GM12878 (cell line): ENCODE results near the gene PTPRN2. TPM values are rescaled to one million over a fixed set of nuclear protein-coding genes. Genes with fewer than 3 reads are reported as not detected.

Experiments used
- ATAC-seq: fragments of 200-7000 bp; cut with Tn5 transposase; 3 replicates; pipeline ENCODE4 v1.9.1; 2020; ENCODE audit warnings: mild to moderate bottlenecking, moderate library complexity
- BruUV-seq: library from RNA; stranded (reverse); fragments of 400-500 nt; replicated peaks from 2 replicates; lab custom pipeline; 2021; lab: Mats Ljungman, UMichigan
- CTCF ChIA-PET: fragments of 300-600 bp; sonication (Branson Sonifier 250); formaldehyde crosslinking; extraction: SDS; loops from one replicate; lab custom pipeline; 2021; ENCODE audit warnings: inconsistent platforms; lab: Yijun Ruan, JAX
- POLR2A ChIA-PET: fragments of 350-600 bp; formaldehyde crosslinking; extraction: SDS; loops from one replicate; lab custom pipeline; 2021; ENCODE audit warnings: inconsistent platforms; lab: Charles Lee
- RAD21 ChIA-PET: fragments of 300-600 bp; sonication (Branson Sonifier 250); formaldehyde crosslinking; loops from one replicate; lab custom pipeline; 2023; ENCODE audit warnings: antibody characterized with exemption; ENCODE audit not compliant: unreplicated experiment; lab: Charles Lee
- SMC1A ChIA-PET: fragments of 300-600 bp; sonication (Branson Sonifier 250); formaldehyde crosslinking; loops from one replicate; lab custom pipeline; 2023; ENCODE audit not compliant: unreplicated experiment, uncharacterized antibody; lab: Charles Lee
- DNase-seq: peaks from one replicate; pipeline ENCODE4 v3.0.0-alpha.2; 2011; ENCODE audit warnings: low read depth, low spot score
- FAIRE-seq: peaks from 3 replicates; lab custom pipeline; 2011; peaks lifted over from hg19 to GRCh38; lab: Jason Lieb, UNC
- H2AFZ ChIP-seq: 2 replicates; pipeline ENCODE4 v1.6.0; 2011; ENCODE audit warnings: low read depth, low read length, control low read depth; ENCODE audit not compliant: control insufficient read depth
- H3K27ac ChIP-seq: 2 replicates; pipeline ENCODE4 v1.5.1; 2011; ENCODE audit warnings: control low read depth; ENCODE audit not compliant: control insufficient read depth, insufficient read depth
- H3K27me3 ChIP-seq, 2 experiments: replicated peaks in 1 of 2; 2 replicates each; pipeline versions ENCODE4 v1.6.0 to v1.6.1; 2011; ENCODE audit warnings: low read length in 1 of 2; ENCODE audit not compliant: control insufficient read depth in 2 of 2, insufficient read depth in 2 of 2
- H3K36me3 ChIP-seq, 2 experiments: 2 replicates each; pipeline ENCODE4 v1.5.1; 2011; ENCODE audit warnings: low read length in 1 of 2; ENCODE audit not compliant: control insufficient read depth in 2 of 2, insufficient read depth in 2 of 2
- H3K4me1 ChIP-seq: 2 replicates; pipeline ENCODE4 v1.6.1; 2011; ENCODE audit warnings: mild to moderate bottlenecking, low read length, moderate library complexity, mixed read lengths; ENCODE audit not compliant: control insufficient read depth, insufficient read depth
- H3K4me2 ChIP-seq: 2 replicates; pipeline ENCODE4 v1.6.0; 2011; ENCODE audit warnings: control low read depth; ENCODE audit not compliant: control insufficient read depth, insufficient read depth
- H3K4me3 ChIP-seq: fragments of 200-600 bp; sonication (generic); 2 replicates; pipeline ENCODE4 v1.5.1; 2016
- H3K79me2 ChIP-seq: 2 replicates; pipeline ENCODE4 v1.6.0; 2011; ENCODE audit warnings: low read length; ENCODE audit not compliant: control insufficient read depth, insufficient read depth
- H3K9ac ChIP-seq: 2 replicates; pipeline ENCODE4 v1.8.0; 2011; ENCODE audit warnings: low read length, control low read depth, mixed read lengths; ENCODE audit not compliant: control insufficient read depth, insufficient read depth
- H3K9me3 ChIP-seq: replicated peaks from 3 replicates; pipeline ENCODE4 v1.5.1; 2011; ENCODE audit warnings: mild to moderate bottlenecking, low read length; ENCODE audit not compliant: control insufficient read depth, insufficient read depth
- H4K20me1 ChIP-seq: 2 replicates; pipeline ENCODE4 v1.6.0; 2011; ENCODE audit not compliant: control insufficient read depth, insufficient read depth
- BHLHE40 ChIP-seq, 2 experiments: fragments of 450-650 bp in 1 of 2; IDR thresholded peaks; 2 replicates each; pipeline ENCODE4 v1.6.1; 2011 to 2017; ENCODE audit warnings: low read depth in 2 of 2, borderline replicate concordance in 1 of 2, improper control_type of control experiment in 1 of 2, low read length in 1 of 2, mild to moderate bottlenecking in 1 of 2
- CHD1 ChIP-seq: IDR thresholded peaks from 2 replicates; pipeline ENCODE4 v1.6.1; 2012; ENCODE audit warnings: low read depth, low read length, improper control_type of control experiment
- CREB1 ChIP-seq: IDR thresholded peaks from 2 replicates; pipeline ENCODE4 v1.6.1; 2012; ENCODE audit warnings: low read depth, mild to moderate bottlenecking, inconsistent platforms
- ETV6 ChIP-seq, 2 experiments: fragments of 450-650 bp in 1 of 2; IDR thresholded peaks in 1 of 2; conservative IDR thresholded peaks in 1 of 2; 2 replicates each; pipeline ENCODE4 v1.6.1; 2014; ENCODE audit warnings: antibody characterized with exemption in 1 of 2, borderline replicate concordance in 1 of 2, low read depth in 1 of 2, mild to moderate bottlenecking in 1 of 2, moderate library complexity in 1 of 2
- GATAD2B ChIP-seq: fragments of 450-650 bp; conservative IDR thresholded peaks from 2 replicates; pipeline ENCODE4 v1.6.1; 2017; ENCODE audit warnings: low read depth, mild to moderate bottlenecking, moderate library complexity
- NRF1 ChIP-seq: conservative IDR thresholded peaks from 2 replicates; pipeline ENCODE4 v1.6.1; 2011; ENCODE audit warnings: mild to moderate bottlenecking, low read depth, low read length, improper control_type of control experiment
- SREBF2 ChIP-seq: IDR thresholded peaks from 2 replicates; pipeline ENCODE4 v1.6.1; 2012; ENCODE audit warnings: mild to moderate bottlenecking, low read length
- SRF ChIP-seq, 2 experiments: IDR thresholded peaks; 2 replicates each; pipeline ENCODE4 v1.6.1; 2011; ENCODE audit warnings: low read depth in 2 of 2, low read length in 2 of 2, mild to moderate bottlenecking in 1 of 2, moderate library complexity in 1 of 2
- WGBS: methylation state at CpG from one replicate; pipeline ENCODE4 v1.1.6; 2016; ENCODE audit warnings: low lambda C conversion rate; ENCODE audit not compliant: insufficient replicate concordance, insufficient coverage; ENCODE audit errors: missing lambda C conversion rate; 5-methylcytosine and 5-hydroxymethylcytosine counted together
- in situ Hi-C: fragments of 300-500 bp; cut with MboI; formaldehyde crosslinking; loops from 9 replicates; pipeline ENCODE4 v1.14.3; 2018; ENCODE audit warnings: mixed read lengths
- intact Hi-C: fragments of 100-400 bp; cut with micrococcal nuclease; formaldehyde crosslinking; loops from one replicate; pipeline ENCODE4 v1.14.2; 2022; ENCODE audit not compliant: unreplicated experiment
- polyA plus RNA-seq, 11 experiments: library from polyadenylated mRNA; depleted of rRNA in 4 of 11; unstranded in 6 of 11; stranded (reverse) in 5 of 11; fragments of >200 nt; fragmentation: Nextera tagmentation in 4 of 11; fragmentation: Illumina TruSeq in 1 of 11; extraction: Ambion mirVana in 4 of 11; extraction: Trizol in 1 of 11; gene quantifications; 1 replicate in 1 of 11; 2 replicates in 10 of 11; pipeline versions ENCODE4 v1.2.1 to v1.2.3, GENCODE V29; 2011 to 2016; ENCODE audit warnings: inconsistent platforms in 2 of 11, missing spikeins in 2 of 11, low read depth in 1 of 11
- total RNA-seq, 4 experiments: library from RNA; depleted of rRNA in 3 of 4; stranded (reverse); fragments of >200 nt in 3 of 4; fragmentation: Illumina TruSeq in 1 of 4; extraction: Trizol in 1 of 4; gene quantifications; 2 replicates each; pipeline versions ENCODE4 v1.2.1 to v1.2.3, GENCODE V29; 2013 to 2021
- TF ChIP-seq, protein P1 (sequence below): fragments of 450-650 bp; IDR thresholded peaks from 2 replicates; pipeline ENCODE4 v1.6.1; 2017; ENCODE audit warnings: low read depth, mild to moderate bottlenecking, moderate library complexity

PTPRN2 gene
- total and polyA plus RNA-seq, 10 of the 15 experiments (the other 5 are each of a cell fraction or from before 2014, with no cell fraction given): 5.4 TPM; not detected in 9

DNA sequence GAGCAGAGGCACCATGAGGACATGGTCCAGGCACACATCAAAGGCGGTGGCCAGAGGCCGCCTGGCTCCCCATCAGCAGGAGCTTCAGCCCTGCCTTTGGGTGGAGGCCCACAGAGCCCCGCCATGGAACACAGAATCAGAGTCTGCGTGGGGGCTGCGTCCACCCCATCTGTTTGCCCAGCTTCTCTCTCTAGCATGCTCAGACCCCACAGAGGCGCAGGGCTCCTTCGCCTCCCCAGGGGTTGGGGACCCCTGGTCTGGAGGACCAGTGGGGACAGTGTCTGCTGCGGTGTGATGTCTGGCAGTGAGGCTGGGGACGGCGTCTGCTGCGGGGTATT lies 321.9 kb downstream of the PTPRN2 start:
- ChIA-PET RAD21 (no interaction called here), SMC1A (no interaction called here), POLR2A (no interaction called here), CTCF (no interaction called here)
- Histone ChIP-seq H2AFZ (no peak overlapping the region), H3K4me1 (no peaks in the 10 kb centered on the region), H3K27ac (no peak overlapping the region), H3K79me2 (no peaks in the 10 kb centered on the region), H3K36me3 (no peaks in the 10 kb centered on the region), H3K9ac (no peak overlapping the region), H3K4me3 (no peak overlapping the region), H3K9me3 (peaks cover 7% of the 10 kb centered on the region; the same call in 1 of the 3 replicates), H4K20me1 (no peaks in the 10 kb centered on the region), H3K27me3 (no peaks in the 10 kb centered on the region), H3K4me2 (no peak overlapping the region)
- BruUV-seq: no TSS peak
- no peak for FAIRE-seq
- ATAC-seq: no peak
- WGBS: 84% methylated on average over 11 of the region's 11 CpGs
- TF ChIP-seq SREBF2 (no peak), NRF1 (no peak), CREB1 (no peak), SRF (IDR thresholded peaks at IDR 0.05; ENCODE audit: low read depth in 2 of 2, low read length in 2 of 2) (no peak), GATAD2B (no peak), CHD1 (no peak), ETV6 (conservative IDR thresholded peaks at IDR 0.05 in 1 of 2, IDR thresholded peaks at IDR 0.05 in 1 of 2; ENCODE audit: borderline replicate concordance in 1 of 2, low read depth in 1 of 2) (no peak), BHLHE40 (IDR thresholded peaks at IDR 0.05; ENCODE audit: borderline replicate concordance in 1 of 2, low read depth in 2 of 2, low read length in 1 of 2) (no peak)
- TF ChIP-seq, protein P1, sequence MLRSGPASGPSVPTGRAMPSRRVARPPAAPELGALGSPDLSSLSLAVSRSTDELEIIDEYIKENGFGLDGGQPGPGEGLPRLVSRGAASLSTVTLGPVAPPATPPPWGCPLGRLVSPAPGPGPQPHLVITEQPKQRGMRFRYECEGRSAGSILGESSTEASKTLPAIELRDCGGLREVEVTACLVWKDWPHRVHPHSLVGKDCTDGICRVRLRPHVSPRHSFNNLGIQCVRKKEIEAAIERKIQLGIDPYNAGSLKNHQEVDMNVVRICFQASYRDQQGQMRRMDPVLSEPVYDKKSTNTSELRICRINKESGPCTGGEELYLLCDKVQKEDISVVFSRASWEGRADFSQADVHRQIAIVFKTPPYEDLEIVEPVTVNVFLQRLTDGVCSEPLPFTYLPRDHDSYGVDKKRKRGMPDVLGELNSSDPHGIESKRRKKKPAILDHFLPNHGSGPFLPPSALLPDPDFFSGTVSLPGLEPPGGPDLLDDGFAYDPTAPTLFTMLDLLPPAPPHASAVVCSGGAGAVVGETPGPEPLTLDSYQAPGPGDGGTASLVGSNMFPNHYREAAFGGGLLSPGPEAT: no peak
- no peak for DNase-seq
- in situ Hi-C loops (no loop called here), intact Hi-C loops (no loop called here)
